ACC112 (cell line): Measurements from ENCODE around the gene CAPN1.

Source experiments
- H2AFZ ChIP-seq: fragments of 200-600 bp; sonication (generic); one replicate; pipeline ENCODE4 v1.6.0; 2017; ENCODE audit warnings: antibody characterized with exemption, low read length; ENCODE audit not compliant: unreplicated experiment
- H3K27ac ChIP-seq: fragments of 200-600 bp; sonication (generic); 2 replicates; pipeline ENCODE4 v1.5.1; 2014; ENCODE audit warnings: low read depth, mild to moderate bottlenecking, antibody characterized with exemption, low read length, moderate library complexity
- H3K27me3 ChIP-seq: fragments of 200-600 bp; sonication (generic); 2 replicates; pipeline ENCODE4 v1.6.1; 2014; ENCODE audit warnings: mild to moderate bottlenecking, antibody characterized with exemption, low read length, moderate library complexity, mixed read lengths; ENCODE audit not compliant: insufficient read depth
- H3K36me3 ChIP-seq: fragments of 200-600 bp; sonication (generic); 2 replicates; pipeline ENCODE4 v1.6.1; 2016; ENCODE audit warnings: mild to moderate bottlenecking, antibody characterized with exemption, low read length, moderate library complexity, mixed read lengths; ENCODE audit not compliant: insufficient read depth
- H3K4me1 ChIP-seq: fragments of 200-600 bp; sonication (generic); one replicate; pipeline ENCODE4 v1.6.1; 2016; ENCODE audit warnings: low read length, mixed read lengths; ENCODE audit not compliant: insufficient read depth, unreplicated experiment, control insufficient read depth
- H3K4me3 ChIP-seq: fragments of 200-600 bp; sonication (generic); 2 replicates; pipeline ENCODE4 v1.5.1; 2014; ENCODE audit warnings: mild to moderate bottlenecking, low read depth, low read length
- H3K79me2 ChIP-seq: fragments of 200-600 bp; sonication (generic); one replicate; pipeline ENCODE4 v1.6.0; 2016; ENCODE audit warnings: low read length; ENCODE audit not compliant: control insufficient read depth, unreplicated experiment, insufficient read depth

Gene CAPN1

DNA sequence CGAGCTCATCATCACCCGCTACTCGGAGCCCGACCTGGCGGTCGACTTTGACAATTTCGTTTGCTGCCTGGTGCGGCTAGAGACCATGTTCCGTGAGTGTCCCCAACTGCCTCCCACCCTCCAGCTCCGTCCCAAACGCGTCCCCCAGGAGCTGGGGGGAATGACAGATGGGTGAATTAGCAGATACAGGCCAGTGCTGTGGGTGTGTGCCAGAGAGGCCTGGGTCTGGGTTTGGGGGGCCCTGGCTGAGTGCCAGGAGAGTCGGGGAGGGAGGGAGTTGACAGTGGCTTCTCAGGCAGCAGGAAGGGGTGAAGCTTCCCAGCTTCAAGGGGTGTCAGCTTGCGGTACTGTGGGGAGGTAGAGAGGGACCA is 28.6 kb downstream of the CAPN1 start:
- no peaks in the 10 kb centered on the region; the same call in 1 of the 2 replicates for H3K36me3 ChIP-seq
- H3K27ac ChIP-seq: no peak overlapping the region

GRCh38 chr11:65210748-65211147 is 29.0 kb downstream of the CAPN1 start:
- Histone ChIP-seq H2AFZ (no peak overlapping the region), H3K79me2 (no peaks in the 10 kb centered on the region), H3K36me3 (no peaks in the 10 kb centered on the region; the same call in 1 of the 2 replicates), H3K4me1 (no peaks in the 10 kb centered on the region), H3K27me3 (no peaks in the 10 kb centered on the region), H3K27ac (no peak overlapping the region), H3K4me3 (no peak overlapping the region)

More for the DNA sequence above, 28.6 kb downstream of the CAPN1 start:
- Histone ChIP-seq H3K4me1 (no peaks in the 10 kb centered on the region), H3K79me2 (no peaks in the 10 kb centered on the region), H3K4me3 (no peak overlapping the region), H2AFZ (no peak overlapping the region), H3K27me3 (no peaks in the 10 kb centered on the region)

- H3K27ac ChIP-seq: no peak overlapping the region
Observed at GRCh38 chr11:65211293-65212105, 29.8 kb downstream of the CAPN1 start.

DNA sequence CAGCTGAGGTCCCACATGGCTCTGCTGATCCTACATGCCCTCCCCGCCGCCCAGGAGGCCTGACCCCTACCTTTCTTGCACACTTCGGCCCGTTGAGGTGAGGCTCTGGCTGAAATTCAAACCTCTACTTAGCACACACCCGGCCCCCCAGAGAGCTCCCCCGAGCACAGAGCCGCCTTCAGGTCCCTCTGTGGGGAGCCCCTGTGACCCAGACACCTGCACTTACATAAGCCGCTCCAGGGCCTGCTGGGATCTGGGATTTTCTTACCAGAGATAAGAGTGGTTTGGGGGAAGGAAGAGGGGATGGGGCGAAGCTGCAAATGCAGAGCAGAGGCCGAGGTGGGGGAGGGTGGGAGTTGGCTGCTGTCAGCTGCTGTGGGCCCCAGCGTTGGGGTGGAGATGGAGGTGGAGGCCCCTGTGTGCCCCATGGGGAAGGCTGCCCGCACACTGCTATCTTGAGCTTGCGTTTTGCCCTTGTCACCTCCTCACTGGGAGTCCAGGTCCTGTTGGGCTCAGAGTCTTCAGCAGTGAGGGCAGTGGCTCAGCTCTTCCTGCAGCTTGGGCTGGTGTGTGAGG is 30.6 kb downstream of the CAPN1 start:
- H3K27ac ChIP-seq: no peak overlapping the region

More at GRCh38 chr11:65211293-65212105, 29.8 kb downstream of the CAPN1 start:
- Histone ChIP-seq H3K79me2 (no peaks in the 10 kb centered on the region), H3K4me3 (no peak overlapping the region), H3K27me3 (no peaks in the 10 kb centered on the region), H2AFZ (no peak overlapping the region), H3K4me1 (no peaks in the 10 kb centered on the region), H3K36me3 (no peaks in the 10 kb centered on the region; the same call in 1 of the 2 replicates)

GRCh38 chr11:65213322-65214211 is 31.8 kb downstream of the CAPN1 start:
- Histone ChIP-seq H3K4me3 (no peak overlapping the region), H3K27me3 (no peaks in the 10 kb centered on the region), H2AFZ (no peak overlapping the region), H3K79me2 (no peaks in the 10 kb centered on the region), H3K4me1 (no peaks in the 10 kb centered on the region), H3K27ac (no peak overlapping the region), H3K36me3 (no peaks in the 10 kb centered on the region)

More for the DNA sequence above, 30.6 kb downstream of the CAPN1 start:
- H3K4me3 ChIP-seq: no peak overlapping the region
- no peaks in the 10 kb centered on the region for H3K4me1 ChIP-seq
- H3K27me3 ChIP-seq: no peaks in the 10 kb centered on the region
- H3K36me3 ChIP-seq: no peaks in the 10 kb centered on the region
- no peak overlapping the region for H2AFZ ChIP-seq
- H3K79me2 ChIP-seq: no peaks in the 10 kb centered on the region

GRCh38 chr11:65214212-65214845 is 32.6 kb downstream of the CAPN1 start:
- no peak overlapping the region for H2AFZ ChIP-seq
- no peak overlapping the region for H3K4me3 ChIP-seq
- H3K36me3 ChIP-seq: no peaks in the 10 kb centered on the region
- no peaks in the 10 kb centered on the region for H3K79me2 ChIP-seq
- H3K4me1 ChIP-seq: no peaks in the 10 kb centered on the region
- no peaks in the 10 kb centered on the region for H3K27me3 ChIP-seq
- no peak overlapping the region for H3K27ac ChIP-seq

DNA sequence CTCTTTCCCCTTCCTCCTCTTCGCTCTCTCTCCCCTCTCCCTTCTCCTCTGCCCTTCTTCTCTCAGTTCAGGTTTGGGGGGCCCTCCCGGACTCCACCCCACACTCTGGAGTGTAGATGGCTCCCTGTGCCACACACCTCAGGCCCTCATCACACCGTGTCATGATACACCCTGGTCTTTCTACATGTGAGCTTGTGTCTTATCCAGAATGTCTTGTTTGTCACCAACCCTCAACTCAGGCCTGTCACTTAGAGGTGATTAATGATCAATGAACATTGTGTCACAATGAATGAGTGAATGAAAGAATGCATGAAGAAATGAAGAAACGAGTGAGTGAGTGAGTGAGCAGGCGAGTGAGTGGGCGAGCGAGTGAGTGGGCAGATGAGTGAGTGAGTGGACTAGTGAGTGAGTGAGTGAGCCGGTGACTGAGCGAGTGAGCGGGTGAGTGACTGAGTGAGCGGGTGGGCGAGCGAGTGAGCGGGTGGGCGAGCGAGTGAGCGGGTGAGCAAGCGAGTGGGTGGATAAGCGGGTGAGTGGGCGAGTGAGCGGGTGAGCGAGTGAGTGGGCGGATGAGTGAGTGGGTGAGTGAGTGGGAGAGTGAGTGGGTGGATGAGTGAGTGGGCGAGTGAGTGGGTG is 33.8 kb downstream of the CAPN1 start:
- no peak overlapping the region for H3K4me3 ChIP-seq
- no peaks in the 10 kb centered on the region for H3K79me2 ChIP-seq
- H3K4me1 ChIP-seq: no peaks in the 10 kb centered on the region
- H3K27ac ChIP-seq: no peak overlapping the region
- H3K27me3 ChIP-seq: no peaks in the 10 kb centered on the region
- H3K36me3 ChIP-seq: no peaks in the 10 kb centered on the region
- no peak overlapping the region for H2AFZ ChIP-seq

DNA sequence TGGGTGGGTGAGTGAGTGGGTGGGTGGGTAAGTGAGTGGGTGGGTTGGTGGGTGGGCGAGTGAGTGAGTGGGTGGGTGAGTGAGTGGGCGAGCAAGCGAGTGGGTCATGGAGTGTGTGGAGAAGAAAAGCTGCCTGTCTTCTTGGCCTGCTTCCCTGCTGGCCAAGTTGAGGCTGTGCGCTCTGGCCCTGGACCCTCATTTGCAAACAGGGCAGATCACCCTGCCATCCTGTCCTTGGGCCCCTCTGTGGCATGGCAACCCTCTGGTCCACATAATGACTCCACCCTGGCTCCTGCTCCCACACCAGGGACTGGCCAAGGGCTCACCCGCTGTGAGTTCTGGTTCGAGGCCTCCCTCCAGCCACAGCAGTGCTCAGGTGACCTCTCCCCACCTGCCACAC is 35.1 kb downstream of the CAPN1 start:
- no peaks in the 10 kb centered on the region for H3K79me2 ChIP-seq
- no peak overlapping the region for H3K27ac ChIP-seq
- H3K27me3 ChIP-seq: no peaks in the 10 kb centered on the region
- H3K36me3 ChIP-seq: no peaks in the 10 kb centered on the region
- no peak overlapping the region for H3K4me3 ChIP-seq
- H2AFZ ChIP-seq: no peak overlapping the region
- H3K4me1 ChIP-seq: no peaks in the 10 kb centered on the region

DNA sequence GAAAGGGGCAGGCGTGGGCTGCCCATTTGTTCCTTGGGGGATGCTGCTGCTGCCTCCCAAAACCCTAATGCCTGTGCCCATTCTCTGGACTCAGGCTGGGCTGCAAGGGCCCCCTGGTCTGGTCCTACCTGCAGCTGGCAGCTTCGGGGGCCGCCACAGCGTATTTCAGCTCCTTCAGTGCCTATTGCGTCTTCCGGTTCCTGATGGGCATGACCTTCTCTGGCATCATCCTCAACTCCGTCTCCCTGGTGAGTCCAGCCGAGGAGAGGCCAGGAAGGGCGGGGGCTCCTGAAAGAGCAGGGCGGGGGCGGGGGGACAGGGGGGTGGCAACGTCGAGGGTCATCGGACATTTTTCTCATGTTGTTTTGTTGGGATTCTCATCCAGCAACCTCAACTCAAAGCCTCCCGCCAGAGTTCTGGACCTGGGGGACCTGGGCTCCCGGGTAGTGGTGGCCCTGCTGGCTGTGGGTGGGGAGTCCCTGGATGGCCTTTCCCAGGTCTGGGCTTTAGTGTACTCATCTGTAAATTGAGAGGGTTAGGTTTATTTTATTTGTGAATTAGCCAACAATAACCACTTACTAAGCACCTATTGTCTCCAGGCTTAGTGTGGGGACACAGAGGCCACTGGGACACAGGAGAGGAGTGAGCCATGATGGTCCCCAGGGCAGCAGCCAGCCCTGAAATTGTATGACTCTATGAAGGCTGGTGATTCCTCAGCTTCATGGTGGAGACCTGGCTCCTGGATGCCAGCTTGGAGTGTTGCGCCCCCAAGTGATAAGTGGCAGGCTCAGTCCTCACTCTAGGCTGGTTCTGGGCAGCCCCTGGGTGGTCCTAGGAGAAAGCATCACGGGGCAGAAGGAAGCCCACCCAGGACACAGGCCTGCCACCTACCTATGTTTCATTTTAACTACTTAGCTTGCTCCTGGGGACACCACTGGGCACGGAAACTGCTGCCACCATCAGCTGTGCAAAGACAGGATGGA is 36.0 kb downstream of the CAPN1 start:
- no peaks in the 10 kb centered on the region for H3K27me3 ChIP-seq
- H3K79me2 ChIP-seq: no peaks in the 10 kb centered on the region
- H3K36me3 ChIP-seq: no peaks in the 10 kb centered on the region
- H3K4me1 ChIP-seq: no peaks in the 10 kb centered on the region
- no peak overlapping the region for H3K27ac ChIP-seq
- no peak overlapping the region for H2AFZ ChIP-seq
- H3K4me3 ChIP-seq: no peak overlapping the region
